ENCODE data around the gene HAGHL. TPM values are rescaled to one million over a fixed set of nuclear protein-coding genes. Genes with fewer than 3 reads are reported as not detected.
"Not testable (repeated sequence)": the region's sequence is repeated elsewhere in the genome, so short reads cannot be mapped to it uniquely, and the experiment has no call there.

The HAGHL gene
- total RNA-seq, 1 donor from 2014 or later = 6.5 TPM

DNA sequence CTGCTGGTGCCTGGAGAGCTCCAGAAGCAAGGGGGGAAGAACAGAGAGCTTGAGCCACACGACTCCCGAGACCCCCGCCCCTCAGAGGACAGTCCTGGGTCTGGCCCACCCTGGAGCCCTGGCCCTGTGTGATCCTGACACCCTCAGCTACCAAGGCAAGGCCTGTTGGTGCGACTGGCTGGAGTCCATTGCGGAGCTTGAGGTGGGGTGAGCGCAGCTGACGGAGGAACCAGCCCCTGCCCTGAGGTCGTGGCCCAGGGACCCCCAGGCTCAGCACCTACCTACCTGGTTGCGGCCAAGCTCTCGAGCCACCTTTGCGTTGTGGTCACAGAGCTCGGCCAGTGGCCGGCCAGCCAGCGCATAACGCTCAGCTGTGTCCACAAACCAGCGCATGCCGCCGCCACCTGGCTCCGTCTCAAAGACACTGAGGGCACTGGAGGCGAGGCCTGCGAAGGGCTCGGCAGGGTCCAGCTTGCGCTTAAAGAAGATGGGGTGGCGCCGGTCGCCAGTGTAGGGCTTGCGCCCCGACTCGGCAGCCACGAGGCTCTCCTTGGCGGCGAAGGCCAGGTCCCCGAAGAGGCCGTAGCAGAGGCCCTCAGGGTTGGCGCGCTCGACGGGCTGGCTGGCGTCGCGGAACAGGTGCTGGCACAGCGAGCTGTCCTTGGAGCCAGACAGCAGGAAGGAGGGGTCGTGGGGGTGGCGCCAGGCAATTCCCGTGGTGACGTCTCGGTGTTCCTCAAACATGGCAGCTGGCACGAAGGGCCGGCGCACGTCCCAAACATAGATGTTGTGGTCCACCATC, 40.2 kb upstream of the HAGHL start:
- no peak for DNase-seq (ENCODE audit: low spot score)
- no peak for ATAC-seq
- intact Hi-C loops (cut with DNase I) = no loop called here

DNA sequence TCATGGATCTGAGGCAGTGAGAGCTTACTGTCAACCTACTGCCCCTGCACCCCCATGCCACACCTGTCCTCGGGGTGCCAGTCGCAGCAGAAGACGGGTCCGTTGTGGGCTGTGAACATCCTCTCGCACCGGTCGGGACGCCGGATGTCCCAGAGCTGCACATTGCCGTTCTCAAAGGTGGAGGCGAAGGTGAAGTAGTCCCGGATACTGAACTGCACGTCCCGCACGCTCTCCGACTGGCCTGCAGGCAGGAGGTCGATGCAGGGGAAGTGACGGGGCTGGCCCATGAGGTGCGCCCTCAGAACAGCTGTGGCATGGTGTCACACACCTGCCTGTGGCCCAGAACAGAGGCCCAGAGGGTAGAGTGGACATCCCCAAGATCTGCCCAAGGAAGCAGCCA, 39.4 kb upstream of the HAGHL start:
- no peak for ATAC-seq
- no peak for DNase-seq (ENCODE audit: low spot score)
- intact Hi-C loops (cut with DNase I) = no loop called here

DNA sequence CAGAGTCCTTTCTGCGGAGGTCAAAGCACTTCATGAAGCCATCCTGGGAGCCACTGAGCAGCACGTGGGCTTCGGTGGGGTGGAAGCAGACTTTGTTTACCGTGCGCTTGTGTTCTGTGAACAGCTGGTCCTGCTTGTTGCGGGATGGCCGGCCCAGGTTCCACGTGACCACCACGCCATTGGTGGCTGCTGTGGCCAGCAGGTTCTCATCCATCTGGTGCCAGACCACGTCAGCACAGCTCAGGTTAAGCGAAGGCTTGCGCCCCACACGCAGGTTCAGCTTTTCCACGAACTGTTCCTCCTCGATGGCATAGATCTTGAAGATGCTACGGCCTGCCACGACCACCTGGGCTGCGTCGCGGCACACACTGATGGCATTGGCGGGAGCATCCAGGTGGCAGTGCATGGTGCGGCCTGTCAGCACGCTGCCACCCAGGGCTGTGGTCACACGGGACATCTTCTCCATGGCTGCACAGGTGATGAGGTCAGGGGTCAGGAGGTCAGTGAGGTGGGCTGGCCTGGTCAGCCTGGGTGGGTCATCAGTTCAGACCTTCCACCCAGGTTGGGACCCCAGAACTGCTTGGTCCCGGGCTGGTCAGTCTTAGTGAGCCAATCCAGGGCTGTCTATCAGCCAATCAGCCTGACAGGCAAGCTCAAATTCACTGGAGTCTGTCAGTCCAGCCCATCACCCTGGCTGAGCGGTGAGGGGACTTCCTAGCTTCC, 37.6 kb upstream of the HAGHL start:
- DNase-seq (ENCODE audit: low spot score) (no peak), ATAC-seq (no peak)
- intact Hi-C loops (cut with DNase I) = no loop called here

DNA sequence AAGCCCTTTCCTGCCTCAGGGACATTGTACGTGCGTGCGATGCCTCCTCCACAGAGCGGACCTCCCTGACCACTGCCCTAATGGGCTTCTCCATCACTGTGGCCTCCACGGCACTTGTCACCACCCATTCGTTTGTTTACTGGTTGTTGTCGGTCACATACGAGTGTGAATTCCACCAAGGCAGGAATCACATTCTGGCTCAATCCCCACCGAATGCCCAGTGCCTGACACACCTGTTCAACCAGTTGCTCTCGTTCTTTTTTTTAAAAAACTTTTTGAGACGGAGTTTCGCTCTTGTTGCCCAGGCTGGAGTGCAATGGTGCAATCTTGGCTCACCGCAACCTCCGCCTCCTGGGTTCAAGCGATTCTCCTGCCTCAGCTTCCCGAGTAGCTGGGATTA, 35.7 kb upstream of the HAGHL start:
- ATAC-seq; DNase-seq (ENCODE audit: low spot score); intact Hi-C loops (cut with DNase I): not testable (repeated sequence)

DNA sequence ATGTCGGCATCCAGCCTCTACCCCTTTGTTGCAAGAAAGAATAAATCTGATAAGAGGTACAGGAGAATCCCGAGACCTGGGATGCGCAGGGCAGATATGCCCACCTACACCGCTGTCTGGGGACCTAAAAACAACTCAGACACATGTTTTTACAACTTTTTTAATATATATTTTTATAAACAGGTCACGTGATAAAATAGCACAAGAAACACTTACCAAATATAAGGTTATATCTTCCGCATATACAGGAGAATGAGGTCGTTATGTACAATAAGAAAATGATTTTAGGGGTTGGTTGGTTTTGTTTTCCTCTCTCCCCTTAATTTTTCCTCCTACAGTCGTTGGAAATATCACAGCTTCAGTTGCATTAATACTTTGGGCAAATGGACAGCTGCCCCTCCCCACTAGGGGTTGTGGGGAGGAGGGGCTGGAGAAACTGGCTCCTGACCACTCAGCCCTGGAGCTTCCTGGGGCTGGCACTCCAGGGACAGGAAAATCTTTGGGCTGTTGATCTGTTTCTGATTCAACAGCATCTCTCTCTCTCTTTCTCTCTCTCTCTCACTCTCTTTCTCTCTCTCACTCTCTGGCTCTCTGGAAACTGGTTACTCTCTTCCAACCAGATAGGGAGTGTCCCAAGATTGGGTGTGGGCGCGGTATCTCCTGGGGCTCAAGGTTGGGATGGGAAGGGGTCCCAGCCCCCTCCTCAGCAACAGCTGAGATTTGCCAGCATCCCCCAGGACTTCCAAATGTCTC, 34.4 kb upstream of the HAGHL start:
- no peak for DNase-seq (ENCODE audit: low spot score)
- no peak for ATAC-seq
- intact Hi-C loops (cut with DNase I) = no loop called here

DNA sequence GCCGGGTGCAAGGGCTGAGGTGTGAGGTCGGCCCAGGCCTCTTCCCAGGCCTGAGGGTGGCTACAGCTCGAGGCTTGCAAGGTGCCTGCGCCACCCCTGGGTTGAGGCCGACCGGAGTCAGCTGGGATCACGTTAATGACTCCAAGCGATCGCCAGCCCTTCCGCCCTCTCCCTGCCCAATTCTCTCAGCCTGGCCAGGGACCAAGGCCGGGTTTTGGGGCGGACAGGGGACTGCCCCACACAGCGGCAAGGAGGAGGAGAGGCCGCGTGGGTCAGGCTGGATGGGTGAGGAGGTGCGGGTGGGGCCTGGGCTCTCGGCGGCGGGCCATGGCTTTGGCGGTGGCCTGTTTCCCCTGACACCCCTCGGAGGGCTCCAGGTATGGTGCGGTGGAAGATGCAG, 33.5 kb upstream of the HAGHL start:
- intact Hi-C loops (cut with DNase I) = no loop called here
- ATAC-seq = no peak

DNA sequence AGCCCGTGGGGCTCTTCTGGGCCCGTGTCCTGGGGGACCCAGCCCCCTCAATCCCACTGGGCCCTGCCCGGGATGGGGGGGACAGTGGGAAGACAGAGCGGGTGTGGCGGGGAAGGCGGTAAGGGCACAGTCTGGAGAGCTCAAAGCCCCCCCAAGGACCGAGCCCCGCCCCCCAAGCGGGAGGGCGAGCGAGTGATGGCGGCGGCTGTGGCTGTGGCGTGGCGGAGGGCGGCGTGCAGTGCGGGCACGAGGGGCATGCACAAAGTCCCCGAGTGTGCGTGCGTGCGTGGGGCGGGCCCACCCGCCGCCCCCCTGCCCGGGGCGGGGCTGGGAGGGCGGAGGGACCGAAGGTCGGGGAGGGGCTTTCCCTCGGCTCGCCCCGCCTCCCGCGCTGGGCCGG, 33.1 kb upstream of the HAGHL start:
- DNase-seq (ENCODE audit: low spot score) (no peak), ATAC-seq (no peak)
- intact Hi-C loops (cut with DNase I) = no loop called here

More for the DNA sequence above, 33.5 kb upstream of the HAGHL start:
- DNase-seq (ENCODE audit: low spot score) = no peak

DNA sequence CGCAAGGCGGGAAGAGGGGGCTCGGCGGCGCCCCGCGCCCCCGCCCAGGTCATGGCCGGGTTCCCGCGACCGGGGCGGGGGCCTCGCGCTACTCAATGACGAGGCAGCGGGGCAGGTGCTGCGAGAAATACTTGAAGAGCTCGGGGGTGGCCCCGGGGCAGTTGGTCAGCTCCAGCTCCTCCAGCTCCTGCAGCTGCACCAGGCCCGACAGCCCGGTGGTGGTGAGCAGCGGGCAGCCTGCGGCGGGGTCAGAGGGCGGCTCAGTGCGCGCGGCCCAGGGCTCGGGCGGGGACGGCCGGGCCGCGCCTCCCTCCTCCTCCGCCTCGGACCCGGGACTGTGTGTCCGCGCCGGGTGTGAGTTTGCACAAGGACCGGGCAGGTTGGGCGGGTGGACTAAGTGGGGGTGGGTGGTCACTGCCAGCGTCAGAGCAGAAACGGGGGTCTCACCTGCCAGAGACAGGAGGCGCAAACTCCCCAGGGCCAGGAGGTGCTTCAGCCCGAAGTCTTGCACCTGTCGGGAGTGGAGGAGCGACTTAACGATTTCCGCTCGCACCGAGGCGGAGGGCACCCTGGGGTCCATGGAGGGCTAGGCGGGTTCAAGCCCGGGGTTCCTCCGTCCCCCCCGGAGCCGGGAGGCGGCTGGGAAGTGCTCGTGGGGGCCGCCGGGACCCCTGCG, 32.6 kb upstream of the HAGHL start:
- intact Hi-C loops (cut with DNase I) = no loop called here
- DNase-seq (ENCODE audit: low spot score) (no peak), ATAC-seq (no peak)

DNA sequence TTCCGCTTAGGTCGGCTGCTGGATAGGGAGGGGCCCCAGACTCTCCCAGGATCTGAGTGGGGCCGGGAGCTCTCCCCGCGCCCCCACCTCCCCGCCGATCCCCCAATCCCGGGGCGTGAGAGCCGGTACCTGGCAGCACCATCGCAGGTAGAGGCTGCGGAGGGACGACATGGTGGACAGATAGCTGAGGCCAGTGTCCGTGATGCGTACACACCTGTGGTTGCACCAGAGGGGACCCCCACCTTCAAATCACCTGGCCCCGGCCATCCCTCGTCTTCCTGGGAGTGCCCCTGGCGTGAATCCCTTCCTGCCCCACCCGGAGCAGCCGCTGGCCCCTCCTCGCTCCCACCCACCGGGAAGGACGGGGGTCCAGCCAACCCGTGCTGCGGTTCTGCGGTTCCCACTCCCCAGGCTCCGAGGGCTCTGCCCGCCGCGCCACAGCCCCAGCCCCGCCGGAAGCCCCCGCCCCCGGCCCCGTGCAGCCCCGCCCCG, 32.0 kb upstream of the HAGHL start:
- intact Hi-C loops (cut with DNase I) = no loop called here
- ATAC-seq (no peak), DNase-seq (ENCODE audit: low spot score) (no peak)

DNA sequence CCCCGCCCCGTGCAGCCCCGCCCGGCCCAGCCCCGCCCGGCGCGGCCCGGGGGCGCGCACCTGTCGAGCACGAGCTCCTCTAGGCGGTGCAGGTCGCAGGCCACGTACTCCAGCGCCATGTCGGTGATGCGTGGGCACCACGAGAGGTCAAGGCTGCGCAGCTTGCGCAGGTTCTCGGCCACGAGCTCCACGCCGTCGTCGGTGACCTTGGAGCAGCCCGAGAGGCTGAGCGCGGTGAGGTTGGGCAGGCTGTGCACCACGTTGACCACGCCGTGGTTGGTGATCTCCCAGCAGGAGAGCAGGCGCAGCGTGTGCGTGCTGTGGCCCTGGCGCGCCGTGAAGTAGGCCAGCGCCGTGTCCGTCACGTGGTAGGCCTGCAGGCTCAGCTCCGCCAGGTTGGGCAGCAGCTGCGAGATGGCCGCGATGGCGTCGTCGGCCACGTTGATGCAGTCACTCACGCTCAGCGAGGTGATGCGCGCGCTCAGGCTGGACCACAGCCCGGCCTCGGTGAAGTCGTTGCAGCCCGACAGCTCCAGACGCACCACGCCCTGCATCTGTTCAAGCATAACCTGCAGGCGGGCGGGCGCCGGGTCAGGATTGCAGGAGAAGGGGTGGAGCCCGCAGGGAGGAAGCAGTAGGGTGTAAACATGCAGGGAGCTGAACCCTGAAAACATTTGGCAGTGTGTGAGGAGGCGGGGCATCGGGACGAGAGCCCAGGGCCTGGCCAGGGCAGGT, 31.4 kb upstream of the HAGHL start:
- intact Hi-C loops (cut with DNase I) = no loop called here
- no peak for DNase-seq (ENCODE audit: low spot score)
- no peak for ATAC-seq

DNA sequence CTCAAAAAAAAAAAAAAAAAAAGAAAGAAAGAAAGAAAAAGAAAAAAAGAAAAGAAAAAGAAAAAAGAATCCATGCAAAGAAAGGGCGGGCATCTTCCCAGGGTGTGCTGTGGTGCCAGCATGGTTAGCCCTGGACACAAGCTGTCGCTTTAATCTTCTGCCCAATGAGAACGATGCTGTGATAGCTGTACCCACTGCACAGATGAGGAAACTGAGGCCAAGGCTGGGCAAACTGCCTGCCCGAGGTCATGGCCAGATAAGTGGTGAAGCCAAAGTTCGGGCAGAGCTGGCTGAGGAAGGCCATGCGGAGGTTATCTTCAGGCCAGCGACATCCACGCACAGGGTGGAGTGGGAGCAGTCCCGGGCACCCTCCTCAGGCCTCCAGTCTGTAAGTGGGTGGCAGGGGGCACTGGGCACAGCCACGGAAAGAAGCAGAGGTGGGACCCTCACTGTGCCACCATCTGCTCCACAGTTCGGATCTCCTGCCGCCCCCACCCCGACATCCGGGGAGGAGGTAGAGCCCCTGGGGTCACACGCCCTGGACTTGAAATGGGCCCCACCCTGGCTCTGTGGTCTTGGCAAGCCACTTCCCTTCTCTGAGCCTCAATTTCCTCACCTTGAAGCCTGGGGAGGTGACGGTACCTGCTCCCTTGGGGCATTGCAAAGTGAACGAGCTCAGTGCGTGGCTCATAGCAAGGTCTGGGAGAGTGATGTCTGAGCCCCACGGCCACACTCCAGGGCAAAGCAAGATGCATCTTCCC, 27.8 kb upstream of the HAGHL start:
- ATAC-seq = no peak
- DNase-seq (ENCODE audit: low spot score) = no peak
- intact Hi-C loops (cut with DNase I) = no loop called here

DNA sequence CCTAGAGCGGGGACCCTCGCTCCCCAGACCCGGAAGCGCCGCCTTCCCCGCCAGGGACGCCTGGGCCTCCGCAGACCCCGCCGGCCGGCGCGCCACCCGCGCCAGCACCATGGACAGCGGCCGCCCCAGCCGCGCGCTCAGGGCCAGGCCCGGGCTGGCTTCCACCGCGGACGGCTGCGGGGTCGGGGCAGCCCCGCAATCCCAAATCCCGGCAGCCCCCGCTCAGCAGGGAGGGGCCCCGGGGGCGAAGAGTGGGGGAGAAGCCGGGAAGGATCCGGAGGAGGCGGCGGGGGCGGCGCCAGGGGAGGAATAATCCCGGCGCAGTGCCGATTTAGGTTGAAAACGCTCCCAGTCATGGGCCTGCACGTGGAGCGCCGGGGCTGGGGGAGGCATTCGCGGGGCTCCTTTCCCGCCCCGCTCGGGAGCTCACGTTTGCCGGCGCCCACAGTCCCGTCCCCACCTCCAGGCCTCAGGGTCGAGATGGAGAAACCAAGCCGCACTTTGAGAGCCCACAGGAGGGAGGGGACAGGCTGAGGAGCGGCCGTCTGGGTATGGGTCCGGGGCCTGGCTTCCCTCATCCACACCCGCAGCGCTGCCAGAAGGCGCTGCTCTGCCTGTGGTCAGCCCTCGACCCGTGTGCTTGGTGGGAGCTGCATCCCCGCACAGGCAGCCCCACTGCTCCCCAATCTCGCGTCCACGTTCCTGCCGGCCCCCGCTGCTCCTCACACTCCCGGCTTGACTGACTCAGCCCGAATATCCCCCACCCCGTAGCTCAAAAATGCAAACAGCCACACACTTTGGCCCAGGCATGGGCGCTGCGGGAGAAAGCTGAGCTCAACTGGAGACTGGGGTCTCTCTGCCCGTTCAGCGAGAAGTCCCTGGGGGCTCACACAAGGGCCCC, 26.0 kb upstream of the HAGHL start:
- DNase-seq (ENCODE audit: low spot score) (no peak), ATAC-seq (no peak)
- intact Hi-C loops (cut with DNase I) = no loop called here

DNA sequence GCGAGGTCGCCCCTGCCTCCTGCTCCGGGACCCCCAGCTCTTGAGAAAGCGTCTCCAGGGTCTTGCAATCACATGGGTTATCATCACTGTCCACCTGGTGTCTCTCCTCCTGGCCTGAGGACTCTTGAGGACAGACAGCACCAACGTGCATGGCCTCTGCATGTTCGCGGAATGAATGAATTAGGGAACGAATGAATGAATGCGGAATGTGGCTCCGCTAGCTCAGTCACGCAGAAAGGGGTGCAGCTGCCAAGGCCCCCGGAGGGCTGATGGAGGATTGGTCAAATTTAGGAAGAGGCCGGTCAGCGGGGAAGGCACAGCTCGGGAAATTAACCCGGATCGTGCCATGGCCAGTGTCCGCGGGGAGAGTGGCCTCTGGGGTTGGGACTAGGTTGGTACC, 24.6 kb upstream of the HAGHL start:
- ATAC-seq = no peak
- intact Hi-C loops (cut with DNase I) = no loop called here
- DNase-seq (ENCODE audit: low spot score) = no peak

DNA sequence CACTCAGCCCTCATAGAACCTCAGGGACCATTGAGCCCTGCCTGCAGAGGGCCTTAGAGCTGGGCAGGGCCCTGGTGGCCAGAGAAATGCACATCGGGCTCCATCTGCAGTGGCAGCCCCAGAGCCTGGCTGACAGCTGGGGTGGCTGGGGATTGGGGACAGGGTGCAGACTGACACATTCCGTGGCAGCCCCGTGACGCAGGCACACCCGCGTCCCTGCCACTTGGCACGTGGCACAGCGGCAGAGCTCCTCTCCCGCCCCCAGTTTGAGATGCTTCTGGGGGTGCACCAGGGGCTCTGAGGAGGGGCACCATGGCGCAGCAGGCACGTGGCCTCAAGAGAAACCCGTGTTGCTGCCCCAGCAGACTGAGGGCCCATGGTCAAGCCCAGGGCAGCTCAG, 23.5 kb upstream of the HAGHL start:
- intact Hi-C loops (cut with DNase I) = no loop called here

DNA sequence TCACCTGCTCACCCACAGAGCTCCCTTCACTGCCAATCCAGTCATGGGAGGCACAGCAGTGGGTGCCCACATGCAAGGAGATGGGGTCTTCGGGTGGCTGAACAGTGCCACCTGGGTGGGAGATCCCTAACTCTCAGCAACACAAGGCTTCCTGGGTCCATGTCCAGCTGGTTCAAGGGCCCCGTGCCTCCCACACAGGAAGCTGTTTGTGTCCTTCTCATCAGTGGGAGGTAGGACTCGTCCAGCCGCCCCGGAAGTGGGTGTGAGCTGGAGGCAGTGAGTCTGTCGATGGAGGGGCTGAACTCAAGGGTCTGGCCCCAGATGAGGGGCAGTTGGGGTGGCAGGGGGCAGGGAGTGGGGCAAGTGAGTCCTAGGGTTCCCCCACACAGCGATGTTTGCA, 22.9 kb upstream of the HAGHL start:
- intact Hi-C loops (cut with DNase I) = no loop called here
- DNase-seq (ENCODE audit: low spot score) (no peak), ATAC-seq (no peak)

More for the DNA sequence above, 23.5 kb upstream of the HAGHL start:
- DNase-seq (ENCODE audit: low spot score) (no peak), ATAC-seq (no peak)

DNA sequence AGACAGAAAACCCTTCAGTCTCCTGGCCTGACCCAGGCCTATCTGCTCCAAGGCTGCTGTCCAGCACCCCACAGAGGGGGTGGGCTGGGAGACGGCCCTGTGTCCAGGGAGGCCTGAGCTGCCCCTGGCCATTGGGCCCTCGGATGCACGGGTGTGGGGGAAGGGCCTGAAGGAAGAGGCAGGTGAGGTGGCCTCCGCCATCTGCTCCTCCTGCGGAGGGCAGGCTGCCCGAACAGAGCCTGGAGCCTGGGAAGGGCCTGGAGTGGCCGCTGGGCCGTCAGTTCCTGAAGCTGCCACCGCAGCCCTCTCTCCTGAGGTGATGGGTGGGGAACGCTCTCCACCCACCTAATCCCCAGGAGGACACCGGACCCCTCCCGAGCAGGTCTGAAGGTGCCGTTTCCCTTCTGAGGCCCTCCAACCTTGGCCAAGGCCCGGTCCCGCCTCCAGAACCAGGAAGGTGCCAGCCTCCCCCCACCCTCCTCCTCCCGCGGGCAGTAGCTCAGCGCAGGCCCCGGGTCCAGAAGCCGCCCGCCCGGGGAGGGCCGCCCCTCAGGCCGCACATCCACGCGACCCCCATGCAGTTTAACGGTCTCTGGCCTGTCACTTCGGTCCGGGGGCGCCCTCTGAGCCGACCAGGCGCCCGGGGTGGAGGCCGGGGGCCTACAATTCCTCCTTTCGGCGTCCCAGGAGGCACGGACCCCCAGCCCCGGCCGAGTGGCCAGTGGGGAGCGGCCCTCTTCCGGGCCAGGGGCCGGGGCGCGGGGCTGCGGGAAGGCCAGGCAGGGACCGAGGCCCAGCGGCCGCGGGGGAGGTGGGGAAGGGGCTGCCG, 22.1 kb upstream of the HAGHL start:
- intact Hi-C loops (cut with DNase I) = loop anchor here (5.0 kb wide), 1 partner anchor 43 kb away; no protein-coding TSS in a partner anchor
- no peak for DNase-seq (ENCODE audit: low spot score)
- ATAC-seq = no peak
